NCI-H774 (cell line): ENCODE results near the gene DGKG.

Experiments used
- DNase-seq: peaks from one replicate; lab custom pipeline; 2025; lab: John Stamatoyannopoulos, UW

DGKG gene

DNA sequence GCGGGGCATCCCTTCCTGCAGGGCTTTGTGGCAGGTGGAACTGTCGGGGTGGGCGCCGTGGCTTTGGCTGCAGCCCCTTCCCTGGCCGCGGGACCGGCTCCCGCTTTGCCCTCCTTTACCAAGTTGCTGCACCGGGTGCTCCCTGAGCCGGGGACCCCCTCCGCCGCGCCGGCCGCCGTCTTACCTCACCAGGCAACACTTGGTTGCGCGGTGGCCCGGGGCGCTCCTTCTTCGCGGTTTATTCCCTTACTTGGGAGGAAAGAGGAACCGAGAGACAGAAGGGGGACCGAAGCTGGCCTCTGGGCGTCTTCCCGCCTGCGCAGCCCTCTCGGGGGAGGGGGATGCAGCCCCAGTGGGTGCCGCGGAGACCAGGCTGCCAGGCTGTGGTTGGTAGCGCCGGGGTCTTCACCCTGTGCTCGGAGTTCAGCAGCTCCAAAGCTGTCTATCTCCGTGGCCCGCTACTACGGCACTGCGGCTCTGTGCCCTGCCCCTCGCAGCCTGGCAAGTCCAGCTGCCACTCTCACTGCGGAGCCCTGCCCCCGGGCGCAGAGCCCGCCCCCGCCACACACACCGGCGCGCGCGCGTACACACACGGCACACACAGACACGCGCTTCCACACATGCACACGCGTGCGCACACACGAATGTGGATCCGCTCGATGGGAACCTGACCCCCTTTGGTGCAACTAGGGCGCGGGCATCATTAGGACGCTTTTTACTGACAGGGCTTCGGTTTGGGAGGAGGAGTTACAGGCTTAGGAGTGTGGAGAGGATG, at the start of gene DGKG:
TSS of gene DGKG (minus strand) at position 473 of the 775 bp plus-strand sequence. CDS start 41,775 bp downstream, outside the sequence.
- DNase-seq: no peak

DNA sequence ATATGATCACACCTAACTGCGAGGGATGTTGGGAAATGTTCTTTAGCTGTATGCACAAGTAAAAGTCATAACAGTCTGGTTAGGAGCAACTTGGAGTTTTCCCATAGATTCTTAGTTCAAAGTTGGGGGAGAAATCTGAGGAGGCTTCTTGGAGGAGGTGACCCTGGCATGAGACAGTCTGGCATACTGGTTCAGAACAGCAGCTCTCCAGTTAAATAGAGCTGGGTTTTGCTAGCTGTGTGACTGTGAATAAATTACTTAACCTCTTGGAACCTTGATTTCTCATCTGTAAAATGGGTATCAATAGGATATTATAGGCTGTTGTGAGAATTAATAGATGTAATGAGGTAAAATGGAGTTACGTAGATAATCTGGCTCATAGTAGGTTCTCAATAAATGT, 49.1 kb upstream of the DGKG start:
- no peak for DNase-seq

DNA sequence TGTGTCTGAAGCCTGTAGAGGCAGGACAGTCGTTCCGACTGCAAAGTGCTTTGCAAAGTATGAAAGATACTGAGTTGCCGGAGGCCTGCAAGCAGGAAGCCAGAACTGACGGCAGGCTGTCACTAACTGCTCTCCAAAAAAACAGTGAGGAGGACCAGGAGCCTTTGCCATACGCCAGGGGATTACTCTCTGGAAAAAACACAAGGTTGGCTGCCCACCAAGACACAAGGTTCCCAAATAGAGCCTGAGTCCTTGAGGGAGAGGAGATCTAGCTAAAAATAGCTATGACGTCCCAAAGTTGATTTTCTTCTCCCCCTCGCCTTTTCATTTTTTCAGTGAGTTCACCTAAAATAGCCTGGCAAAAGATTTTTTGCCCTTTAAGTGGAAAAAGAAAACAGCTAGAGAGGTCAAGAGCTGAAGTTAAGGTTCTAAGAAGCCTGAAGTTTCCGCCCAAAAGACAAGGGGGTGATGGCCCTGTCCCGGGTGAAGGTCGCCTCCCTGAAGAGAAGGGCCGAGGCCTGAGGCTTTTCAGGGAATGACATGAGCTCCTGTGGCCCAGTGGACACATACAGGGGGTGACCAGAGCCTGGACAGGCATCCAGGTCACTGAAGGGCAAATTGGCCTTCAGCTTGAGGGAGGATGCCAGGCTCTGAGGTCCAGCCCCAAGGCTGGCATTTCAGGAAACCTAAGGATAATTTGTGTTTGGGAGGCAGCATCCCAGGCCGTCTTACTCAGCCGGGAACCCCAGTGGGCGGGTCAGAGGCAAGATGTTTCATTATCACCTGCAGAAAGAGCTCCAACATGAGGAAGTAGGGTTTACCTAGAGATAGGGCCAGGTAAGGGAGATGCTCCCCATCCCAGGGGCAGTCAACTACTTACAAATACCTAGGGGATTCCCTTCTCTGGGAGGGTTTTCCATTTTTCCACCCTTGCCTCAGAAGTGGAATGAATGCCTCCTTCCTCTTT, 44.9 kb upstream of the DGKG start:
- DNase-seq: no peak

- DNase-seq: no peak
Measured at GRCh38 chr3:186401556-186401955, 39.5 kb upstream of the DGKG start.

DNA sequence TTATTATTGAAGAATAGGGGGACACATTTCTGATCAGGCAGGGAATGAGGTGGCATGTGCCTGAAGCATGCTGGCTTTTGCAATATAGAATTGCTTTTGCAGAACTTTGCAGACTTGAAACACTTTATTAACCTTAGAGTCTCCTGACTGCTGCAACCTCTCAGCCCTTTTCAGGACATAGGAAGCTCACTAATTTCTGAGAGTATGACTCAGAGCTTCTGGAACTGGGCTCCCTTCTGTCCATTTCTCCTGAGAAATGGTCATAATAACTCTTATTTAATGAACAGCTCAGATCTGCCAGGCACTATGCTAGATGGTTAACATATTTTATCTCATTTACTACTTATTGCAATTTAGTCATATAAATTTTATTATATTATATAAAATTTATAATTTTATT, 38.6 kb upstream of the DGKG start:
- no peak for DNase-seq

DNA sequence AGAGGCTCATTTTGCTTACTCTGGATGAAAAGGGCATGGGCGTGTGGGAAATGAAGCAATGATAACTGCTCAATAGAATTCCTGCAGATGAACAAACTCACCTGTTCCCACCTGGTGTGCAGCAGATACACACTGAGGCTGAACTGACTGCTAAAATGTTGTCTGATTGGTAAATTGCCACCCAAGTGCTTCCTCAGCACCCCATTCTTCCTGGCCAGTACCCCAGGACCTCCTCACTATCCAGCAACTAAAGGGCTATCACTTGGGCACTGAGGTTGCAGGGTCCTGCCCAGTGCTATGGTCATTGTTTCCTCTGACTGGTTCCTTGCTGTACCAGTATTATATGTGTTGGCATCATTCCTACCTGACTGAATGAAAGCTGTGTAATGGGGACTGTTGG, 38.0 kb upstream of the DGKG start:
- no peak for DNase-seq

DNA sequence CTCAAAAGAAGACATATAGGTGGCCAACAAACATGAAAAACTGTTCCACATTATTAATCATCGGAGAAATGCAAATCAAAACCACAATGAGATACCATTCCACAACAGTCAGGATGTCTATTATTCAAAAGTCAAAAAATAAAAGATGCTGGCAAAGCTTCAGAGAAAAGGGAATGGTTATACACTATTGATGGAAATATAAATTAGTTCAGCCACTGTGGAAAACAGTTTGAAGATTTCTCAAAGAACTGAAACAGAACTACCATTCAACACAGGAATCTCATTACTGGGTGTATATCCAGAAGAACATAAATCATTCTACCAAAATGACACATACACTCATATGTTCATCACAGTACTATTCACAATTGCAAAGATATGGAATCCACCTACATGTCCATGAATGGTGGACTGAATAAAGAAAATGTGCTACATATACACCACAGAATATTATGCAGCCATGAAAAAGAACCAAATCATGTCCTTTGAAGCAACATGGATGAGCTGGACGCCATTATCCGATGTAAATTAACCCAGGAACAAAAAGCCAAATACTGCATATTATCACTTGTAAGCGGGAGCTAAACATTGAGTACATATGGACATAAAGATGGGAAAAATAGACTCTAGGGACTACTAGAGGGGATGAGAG, 32.7 kb upstream of the DGKG start:
- no peak for DNase-seq

GRCh38 chr3:186386883-186387560, 25.0 kb upstream of the DGKG start:
- DNase-seq: no peak

- DNase-seq: no peak
Measured at GRCh38 chr3:186385856-186386602, 24.0 kb upstream of the DGKG start.

GRCh38 chr3:186383026-186383993, 21.3 kb upstream of the DGKG start:
- no peak for DNase-seq

DNA sequence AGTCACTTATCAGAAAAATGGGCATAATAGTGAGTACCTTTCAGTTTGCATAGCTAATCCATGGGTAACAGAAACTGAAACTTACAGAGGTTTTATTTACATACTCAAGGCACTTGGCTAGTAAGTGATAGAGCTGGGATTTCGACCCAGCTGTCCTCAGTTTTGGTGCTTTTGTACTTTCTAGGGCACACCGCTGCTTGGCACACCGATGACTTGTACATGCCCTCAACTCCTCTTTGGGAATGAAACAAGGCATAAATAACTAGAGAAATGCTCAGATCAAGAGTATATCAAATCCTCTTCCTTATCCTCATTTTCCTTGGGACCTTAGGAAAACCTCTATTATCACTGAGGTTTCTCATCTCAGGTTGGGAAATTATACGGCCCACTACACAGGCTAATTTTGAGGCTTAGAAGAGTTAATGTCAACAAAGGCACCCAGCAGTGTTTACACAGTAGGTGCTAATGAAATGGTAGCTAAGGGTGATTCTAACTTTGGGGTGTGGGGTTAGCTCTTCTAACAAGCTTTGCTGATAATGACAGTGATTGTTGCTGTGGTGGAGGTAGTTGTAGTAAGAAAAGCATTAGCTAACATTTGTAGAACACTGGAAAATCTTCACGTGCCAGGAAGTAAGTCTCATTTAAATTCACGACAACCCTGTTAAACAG, 20.3 kb upstream of the DGKG start:
- no peak for DNase-seq

DNA sequence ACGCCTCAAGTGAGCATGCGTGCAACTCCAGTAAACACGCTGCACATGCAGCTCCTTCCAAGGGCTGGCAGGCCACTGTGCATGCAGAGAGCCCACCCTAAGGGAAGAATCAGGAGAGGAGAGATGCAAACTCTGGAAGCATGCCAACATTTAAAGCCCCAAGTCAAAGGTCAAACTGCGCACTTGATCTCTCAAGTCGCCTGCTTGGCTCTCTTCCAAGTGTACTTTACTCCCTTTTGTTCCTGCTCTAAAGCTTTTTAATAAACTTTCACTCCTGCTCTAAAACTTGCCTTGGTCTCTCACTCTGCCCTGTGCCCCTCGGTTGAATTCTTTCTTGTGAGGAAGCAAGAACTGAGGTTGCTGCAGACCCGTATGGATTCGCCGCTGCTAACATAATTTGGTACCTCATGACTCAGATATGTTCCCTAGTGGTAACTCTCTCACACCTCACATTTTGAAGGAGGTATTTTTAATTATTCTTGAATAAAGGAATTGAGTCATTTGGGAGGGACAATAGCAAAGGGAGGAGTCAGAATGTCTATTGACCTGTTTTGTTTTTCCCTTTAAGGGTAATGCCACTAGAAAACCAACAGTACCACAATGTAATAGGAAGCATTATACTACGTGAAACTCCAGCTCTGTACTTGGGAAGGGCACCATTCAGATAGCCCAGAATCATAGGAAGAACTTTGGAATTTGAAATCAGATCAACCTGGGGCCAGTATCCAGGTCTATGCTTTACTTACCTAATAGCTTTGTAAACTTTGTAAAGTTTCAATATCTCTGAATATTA, 19.6 kb upstream of the DGKG start:
- no peak for DNase-seq

DNA sequence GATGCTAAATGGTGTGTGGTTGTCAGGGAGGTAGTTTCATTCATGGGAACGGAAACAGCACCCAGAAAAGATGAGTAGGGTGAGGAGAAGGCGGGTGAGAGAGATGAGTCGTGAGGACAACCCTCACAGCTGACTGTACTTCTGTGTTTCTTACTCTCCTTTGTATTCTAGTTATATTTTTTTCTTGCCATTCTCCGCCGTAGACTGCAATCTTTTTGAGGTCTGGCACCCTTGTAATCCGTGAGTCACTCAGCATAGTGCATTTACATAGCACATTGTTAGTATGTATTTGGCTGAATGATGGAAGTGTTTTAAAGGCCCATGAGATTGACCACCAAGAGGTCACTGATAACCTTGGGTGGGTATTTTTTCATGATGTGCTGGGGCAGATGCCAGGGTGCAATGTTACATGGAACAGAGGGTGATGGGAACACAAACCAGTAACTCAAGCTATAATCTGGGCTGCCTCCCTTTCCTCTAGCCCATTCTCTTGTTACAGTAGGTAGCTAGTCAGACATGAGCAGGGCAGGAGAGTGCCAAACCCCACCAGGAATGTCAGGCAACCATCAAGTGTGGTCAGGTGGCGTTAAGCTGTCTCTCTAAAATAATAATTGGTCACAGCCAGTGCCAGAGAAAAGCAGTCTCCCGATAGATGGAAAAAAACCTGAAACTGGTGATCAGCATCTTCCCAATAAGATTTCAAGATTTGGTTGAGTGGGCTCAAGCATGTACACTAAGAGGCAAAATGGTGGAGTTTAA, 18.8 kb upstream of the DGKG start:
- no peak for DNase-seq

GRCh38 chr3:186375443-186375842, 13.4 kb upstream of the DGKG start:
- DNase-seq: no peak

- DNase-seq: no peak
Measured at GRCh38 chr3:186374376-186374775, 12.3 kb upstream of the DGKG start.

DNA sequence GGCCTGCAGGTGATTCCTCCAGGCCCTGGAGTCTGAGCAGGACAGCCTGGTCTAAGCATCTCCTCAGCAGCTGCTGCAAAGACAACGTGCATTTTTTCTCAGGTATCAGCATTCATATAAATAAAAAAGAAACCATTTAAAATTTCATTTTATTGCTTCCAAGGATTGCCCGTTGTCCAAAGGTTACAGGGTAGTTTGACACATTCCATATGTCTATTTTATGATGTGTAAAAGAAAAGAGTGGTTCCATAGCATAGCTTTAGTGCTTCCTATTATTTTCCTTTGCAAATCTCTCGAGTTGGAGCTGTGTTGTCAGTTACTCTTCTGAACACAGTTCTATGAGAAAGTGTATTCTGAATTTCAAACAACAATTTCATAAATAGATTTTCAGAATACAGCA, 7.2 kb upstream of the DGKG start:
- DNase-seq: no peak

DNA sequence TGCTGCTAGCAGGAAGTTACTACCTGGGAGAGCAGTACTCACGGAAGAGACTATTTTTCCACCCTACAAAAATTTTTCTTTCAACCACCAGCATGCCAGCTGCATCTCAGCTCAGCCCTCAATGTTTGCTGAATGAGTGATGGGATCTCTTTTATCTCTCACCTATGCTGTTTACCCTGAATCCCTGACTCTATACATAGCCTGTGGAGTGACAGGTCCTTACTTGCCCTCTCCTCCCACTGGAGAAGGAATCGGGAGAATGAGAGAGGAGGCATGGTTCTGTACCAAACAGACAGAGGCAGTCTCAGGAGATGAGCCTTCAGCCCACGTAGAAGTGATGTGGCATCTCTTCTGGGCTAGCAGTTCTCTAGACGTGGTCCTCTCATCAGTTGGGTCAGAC, 6.7 kb upstream of the DGKG start:
- no peak for DNase-seq

DNA sequence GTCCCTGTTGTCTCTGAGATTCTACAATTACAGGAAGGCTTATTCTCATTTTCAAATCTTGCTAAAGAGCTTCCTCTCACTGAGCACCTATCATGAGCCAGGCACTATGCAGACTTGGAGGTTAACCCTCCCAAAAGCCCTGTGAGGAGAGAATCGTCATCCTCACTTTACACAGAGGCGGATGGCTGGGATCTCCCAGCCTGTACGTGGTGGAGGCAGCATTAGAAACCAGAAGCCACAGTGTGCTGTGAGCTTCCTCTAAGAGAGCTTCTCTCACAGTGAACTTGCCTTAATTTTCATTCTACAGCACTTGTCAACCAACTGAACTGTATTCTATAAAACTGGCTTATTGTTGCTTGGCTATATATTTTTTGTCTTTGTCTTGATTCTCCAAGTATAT, 6.1 kb upstream of the DGKG start:
- DNase-seq: no peak
